Trophoblast cell (in vitro differentiated cells and primary cell): Measurements from ENCODE around the gene GCH1.
"Not testable (repeated sequence)": the region's sequence is repeated elsewhere in the genome, so short reads cannot be mapped to it uniquely, and the experiment has no call there.

Experiments
- DNase-seq, 2 donors: peaks; one replicate each; pipeline ENCODE4 v3.0.0-alpha.2; 2016
- H2AFZ ChIP-seq: 2 replicates; pipeline ENCODE4 v1.6.1; 2013; ENCODE audit warnings: low read length, moderate library complexity, mild to moderate bottlenecking; ENCODE audit not compliant: insufficient read depth, poor library complexity
- H2AK5ac ChIP-seq: 2 replicates; pipeline ENCODE4 v1.6.1; 2013; ENCODE audit warnings: mild to moderate bottlenecking, low read length
- H2BK120ac ChIP-seq: 2 replicates; pipeline ENCODE4 v1.6.1; 2013; ENCODE audit warnings: low read length, mild to moderate bottlenecking, moderate library complexity; ENCODE audit not compliant: insufficient read depth, poor library complexity
- H2BK12ac ChIP-seq: 2 replicates; pipeline ENCODE4 v1.6.1; 2013; ENCODE audit warnings: mild to moderate bottlenecking, low read length, moderate library complexity
- H2BK5ac ChIP-seq: 2 replicates; pipeline ENCODE4 v1.6.1; 2013; ENCODE audit warnings: low read length, low read depth, moderate library complexity, mild to moderate bottlenecking; ENCODE audit not compliant: poor library complexity
- H3K14ac ChIP-seq: 2 replicates; pipeline ENCODE4 v1.6.1; 2013; ENCODE audit warnings: mild to moderate bottlenecking, low read length
- H3K18ac ChIP-seq: 2 replicates; pipeline ENCODE4 v1.6.1; 2013; ENCODE audit warnings: mild to moderate bottlenecking, low read length
- H3K23ac ChIP-seq: 2 replicates; pipeline ENCODE4 v1.6.1; 2013; ENCODE audit warnings: low read length
- H3K27ac ChIP-seq: 2 replicates; pipeline ENCODE4 v1.5.1; 2013; ENCODE audit warnings: low read depth, mild to moderate bottlenecking, inconsistent platforms, low read length, moderate library complexity
- H3K27me3 ChIP-seq: 2 replicates; pipeline ENCODE4 v1.6.1; 2013; ENCODE audit warnings: inconsistent platforms, mild to moderate bottlenecking, low read length, moderate library complexity; ENCODE audit not compliant: insufficient read depth
- H3K36me3 ChIP-seq, 2 experiments: 1 replicate in 1 of 2; 2 replicates in 1 of 2; pipeline ENCODE4 v1.6.1; 2013; ENCODE audit warnings: low read length in 2 of 2, mild to moderate bottlenecking in 2 of 2, moderate library complexity in 1 of 2; ENCODE audit not compliant: insufficient read depth in 2 of 2, control insufficient read depth in 1 of 2
- H3K4ac ChIP-seq: 2 replicates; pipeline ENCODE4 v1.6.1; 2013; ENCODE audit warnings: low read depth, mild to moderate bottlenecking, low read length, moderate library complexity
- H3K4me1 ChIP-seq, 2 experiments: 1 replicate in 1 of 2; 2 replicates in 1 of 2; pipeline ENCODE4 v1.6.1; 2013; ENCODE audit warnings: low read length in 2 of 2, mild to moderate bottlenecking in 2 of 2, moderate library complexity in 1 of 2; ENCODE audit not compliant: insufficient read depth in 2 of 2, control insufficient read depth in 1 of 2
- H3K4me2 ChIP-seq: 2 replicates; pipeline ENCODE4 v1.6.1; 2013; ENCODE audit warnings: inconsistent platforms, mild to moderate bottlenecking, low read length, moderate library complexity
- H3K4me3 ChIP-seq: 2 replicates; pipeline ENCODE4 v1.5.1; 2013; ENCODE audit warnings: mild to moderate bottlenecking, low read depth, low read length, inconsistent platforms
- H3K79me1 ChIP-seq: one replicate; pipeline ENCODE4 v1.6.1; 2013; ENCODE audit warnings: low read length
- H3K79me2 ChIP-seq: 2 replicates; pipeline ENCODE4 v1.6.1; 2013; ENCODE audit warnings: low read length, mild to moderate bottlenecking; ENCODE audit not compliant: control insufficient read depth, insufficient read depth, poor library complexity
- H3K9ac ChIP-seq: 2 replicates; pipeline ENCODE4 v1.6.1; 2013; ENCODE audit warnings: mild to moderate bottlenecking, low read length
- H3K9me3 ChIP-seq: 2 replicates; pipeline ENCODE4 v1.6.1; 2013; ENCODE audit warnings: low read depth, mild to moderate bottlenecking, control low read depth, inconsistent platforms, low read length; ENCODE audit not compliant: insufficient read depth
- H4K12ac ChIP-seq: 2 replicates; pipeline ENCODE4 v1.6.1; 2013; ENCODE audit warnings: low read depth, mild to moderate bottlenecking, low read length, moderate library complexity
- H4K8ac ChIP-seq: 2 replicates; pipeline ENCODE4 v1.6.1; 2013; ENCODE audit warnings: low read depth, mild to moderate bottlenecking, low read length, moderate library complexity
- H4K91ac ChIP-seq: one replicate; pipeline ENCODE4 v1.6.1; 2013; ENCODE audit warnings: low read depth, mild to moderate bottlenecking, low read length, moderate library complexity
- WGBS: extraction: QIAGEN DNeasy Blood & Tissue Kit; methylation state at CpG from one replicate; pipeline ENCODE4 v1.1.7; 2013; ENCODE audit warnings: missing lambda C conversion rate; ENCODE audit not compliant: insufficient read length, insufficient coverage; ENCODE audit errors: extremely low coverage; 5-methylcytosine and 5-hydroxymethylcytosine counted together

GCH1 gene

DNA sequence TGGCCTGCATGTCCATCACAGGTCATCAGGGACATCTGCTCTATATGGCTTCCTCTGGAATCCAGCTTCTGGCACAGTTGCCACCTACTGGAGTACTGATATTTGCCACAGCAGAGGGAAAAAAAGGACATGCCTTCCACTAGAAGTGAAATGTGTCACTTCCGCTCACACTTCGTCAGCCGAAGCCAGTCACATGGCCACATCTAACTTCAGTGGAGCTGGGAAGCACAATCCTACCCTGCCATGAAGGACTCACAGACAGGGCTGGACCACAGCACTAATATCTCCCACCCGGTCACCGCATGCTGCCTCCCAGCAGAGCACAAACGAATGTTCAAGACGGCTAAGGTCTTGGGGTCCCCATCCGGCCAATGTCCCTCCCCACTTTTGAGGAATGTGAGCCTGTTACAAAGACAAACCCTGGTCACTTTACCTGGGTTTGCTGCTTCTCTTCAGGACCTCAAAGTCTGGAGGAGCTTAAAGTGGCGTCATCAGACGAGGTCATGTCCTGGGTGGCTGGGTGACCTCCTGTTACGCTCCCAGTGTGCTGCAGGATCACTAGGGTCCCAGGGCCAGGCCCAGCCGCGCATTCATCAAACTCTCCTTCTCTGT lies 98.6 kb downstream of the GCH1 start:
- Histone ChIP-seq H3K9me3 (peaks cover 3% of the 10 kb centered on the region), H4K8ac (no peak overlapping the region), H3K79me2 (no peaks in the 10 kb centered on the region), H4K12ac (no peak overlapping the region), H3K4me3 (no peak overlapping the region), H3K36me3 (no peaks in the 10 kb centered on the region), H3K4me1 (peaks cover 0 to 9% of the 10 kb centered on the region in 2 experiments), H3K27ac (no peak overlapping the region), H2AFZ (no peak overlapping the region), H4K91ac (no peak overlapping the region), H3K4ac (no peak overlapping the region), H3K9ac (no peak overlapping the region), H2BK12ac (no peak overlapping the region), H3K14ac (no peak overlapping the region), H3K79me1 (no peaks in the 10 kb centered on the region), H3K23ac (no peak overlapping the region), H3K4me2 (no peak overlapping the region), H2BK5ac (no peak overlapping the region), H3K18ac (no peak overlapping the region), H2AK5ac (no peak overlapping the region), H2BK120ac (no peak overlapping the region), H3K27me3 (no peaks in the 10 kb centered on the region)
- whole genome bisulfite sequencing = no CpG with 5 or more reads among the region's 13 CpGs
- DNase-seq = no peak

DNA sequence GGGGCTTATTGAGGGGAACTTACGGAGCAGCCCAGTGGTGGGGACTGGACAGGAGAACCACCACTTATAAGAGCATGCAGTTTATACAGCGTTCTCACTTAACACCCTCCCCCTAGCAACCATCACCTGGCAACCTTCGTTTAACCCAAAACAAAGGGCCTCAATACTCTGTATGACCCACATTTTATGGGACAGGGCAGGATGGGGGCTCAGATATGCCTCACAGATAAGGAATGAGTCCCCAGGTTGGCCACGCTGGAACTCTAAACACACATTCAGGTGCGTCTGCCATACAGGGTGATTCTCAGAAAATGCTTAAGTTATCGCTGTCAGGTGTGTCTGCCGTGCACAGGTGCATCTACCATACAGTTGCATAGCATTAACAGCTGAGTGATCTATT lies 99.2 kb downstream of the GCH1 start:
- Histone ChIP-seq H2AFZ (no peak overlapping the region), H3K9me3 (peaks cover 3% of the 10 kb centered on the region), H3K4me3 (no peak overlapping the region), H2BK120ac (no peak overlapping the region), H4K91ac (no peak overlapping the region), H3K27me3 (no peaks in the 10 kb centered on the region), H4K8ac (no peak overlapping the region), H3K4me1 (peaks cover 0 to 9% of the 10 kb centered on the region in 2 experiments), H2BK5ac (no peak overlapping the region), H3K27ac (no peak overlapping the region), H3K79me2 (no peaks in the 10 kb centered on the region), H4K12ac (no peak overlapping the region), H3K4me2 (no peak overlapping the region), H3K14ac (no peak overlapping the region), H2BK12ac (no peak overlapping the region), H3K18ac (no peak overlapping the region), H2AK5ac (no peak overlapping the region), H3K23ac (no peak overlapping the region), H3K79me1 (no peaks in the 10 kb centered on the region), H3K4ac (no peak overlapping the region), H3K36me3 (no peaks in the 10 kb centered on the region), H3K9ac (no peak overlapping the region)
- WGBS = no CpG with 5 or more reads among the region's 7 CpGs
- no peak for DNase-seq

DNA sequence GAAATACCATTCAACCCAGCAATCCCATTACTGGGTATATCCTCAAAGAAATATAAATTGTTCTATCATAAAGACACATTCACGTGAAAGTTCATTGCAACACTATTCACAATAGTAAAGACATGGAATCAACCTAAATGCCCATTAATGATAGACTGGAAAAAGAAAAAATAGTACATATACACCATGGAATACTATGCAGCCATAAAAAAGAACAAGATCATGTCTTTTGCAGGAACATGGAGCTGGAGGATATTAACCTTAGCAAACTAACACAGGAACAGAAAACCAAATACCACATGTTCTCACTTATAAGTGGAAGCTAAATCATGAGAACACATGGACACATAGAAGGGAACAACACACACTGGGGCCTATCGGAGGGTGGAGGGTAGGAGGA lies 101.1 kb downstream of the GCH1 start:
- H2AK5ac ChIP-seq, H3K36me3 ChIP-seq, H4K8ac ChIP-seq, H3K27me3 ChIP-seq, H3K4me1 ChIP-seq, H2BK120ac ChIP-seq, H3K23ac ChIP-seq, H3K9me3 ChIP-seq, H4K91ac ChIP-seq, H3K9ac ChIP-seq, H3K27ac ChIP-seq, H3K4me3 ChIP-seq, H3K79me2 ChIP-seq, H3K14ac ChIP-seq, H3K18ac ChIP-seq, H2AFZ ChIP-seq, H2BK12ac ChIP-seq, H2BK5ac ChIP-seq, H3K4ac ChIP-seq, H4K12ac ChIP-seq, H3K79me1 ChIP-seq, DNase-seq, H3K4me2 ChIP-seq: not testable (repeated sequence)
- WGBS = no CpG with 5 or more reads among the region's 2 CpGs

DNA sequence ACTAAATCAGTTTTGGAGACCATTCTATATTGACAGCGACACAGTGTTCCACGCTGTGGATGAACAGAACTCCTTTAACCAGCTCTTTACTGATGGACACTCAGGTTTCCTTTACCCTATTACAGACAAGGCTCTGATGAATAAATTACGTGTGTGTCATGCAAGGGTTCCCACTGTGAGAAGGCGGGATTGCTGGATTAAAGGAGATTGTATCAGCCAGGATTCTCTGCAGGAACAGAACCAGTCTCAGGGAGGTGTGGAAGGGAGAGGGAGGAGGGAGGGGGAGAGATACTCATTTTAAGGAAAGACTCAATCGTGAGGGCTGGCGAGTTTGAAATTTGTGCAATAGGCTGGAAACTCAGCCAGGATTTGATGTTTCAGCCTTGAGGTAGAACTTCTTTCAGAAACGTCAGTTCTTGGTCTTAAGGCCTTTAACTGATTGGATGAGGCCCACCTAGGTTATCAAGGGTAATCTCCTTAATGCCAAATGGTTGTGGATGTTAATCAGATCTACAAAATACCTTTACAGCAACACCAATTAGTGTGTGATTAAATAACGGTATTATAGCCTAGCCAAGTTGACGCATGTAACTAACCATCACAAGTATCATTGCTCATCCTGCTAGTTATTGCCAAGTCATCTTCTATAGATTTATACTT lies 104.0 kb downstream of the GCH1 start:
- Histone ChIP-seq H3K36me3 (no peaks in the 10 kb centered on the region), H2BK120ac (no peak overlapping the region), H3K4ac (no peak overlapping the region), H3K18ac (no peak overlapping the region), H3K4me1 (no peaks in the 10 kb centered on the region), H4K12ac (no peak overlapping the region), H2AK5ac (no peak overlapping the region), H3K9me3 (peaks cover 3% of the 10 kb centered on the region), H4K91ac (no peak overlapping the region), H3K4me3 (no peak overlapping the region), H3K27me3 (no peaks in the 10 kb centered on the region), H4K8ac (no peak overlapping the region), H3K79me2 (no peaks in the 10 kb centered on the region), H3K4me2 (no peak overlapping the region), H2BK5ac (no peak overlapping the region), H3K14ac (no peak overlapping the region), H3K9ac (no peak overlapping the region), H3K79me1 (no peaks in the 10 kb centered on the region), H3K27ac (no peak overlapping the region), H2AFZ (no peak overlapping the region), H3K23ac (no peak overlapping the region), H2BK12ac (no peak overlapping the region)
- WGBS = no CpG with 5 or more reads among the region's 9 CpGs
- no peak for DNase-seq
